WTC11 (cell line): Measurements from ENCODE around the gene HOXA7. TPM values are rescaled to one million over a fixed set of nuclear protein-coding genes. Genes with fewer than 3 reads are reported as not detected.
A peak's percentile ranks its signal among the peaks of the same experiment; 100 is the strongest.

Source experiments
- ATAC-seq: fragments of 200-7000 bp; cut with Tn5 transposase; 2 replicates; pipeline ENCODE4 v1.10.0; 2021; ENCODE audit warnings: mild to moderate bottlenecking, moderate library complexity
- CTCF ChIA-PET: fragments of 300-600 bp; sonication (Branson Sonifier 250); formaldehyde crosslinking; loops from one replicate; lab custom pipeline; 2021; ENCODE audit warnings: antibody characterized with exemption; lab: Charles Lee
- POLR2A ChIA-PET: fragments of 350-600 bp; sonication (Branson Sonifier 250); formaldehyde crosslinking; loops from one replicate; lab custom pipeline; 2021; ENCODE audit warnings: antibody characterized with exemption; lab: Charles Lee
- DNase-seq: peaks from one replicate; pipeline ENCODE4 v3.0.0; 2021; ENCODE audit warnings: low spot score
- H3K27ac Mint-ChIP-seq: 2 replicates; pipeline ENCODE4 v1.8.0; 2021; ENCODE audit warnings: mixed read lengths
- H3K27me3 Mint-ChIP-seq: 2 replicates; pipeline ENCODE4 v1.8.0; 2021; ENCODE audit warnings: low read depth, mild to moderate bottlenecking, moderate library complexity, mixed read lengths
- H3K36me3 Mint-ChIP-seq: 2 replicates; pipeline ENCODE4 v1.8.0; 2021; ENCODE audit warnings: mixed read lengths
- H3K4me1 Mint-ChIP-seq: 2 replicates; pipeline ENCODE4 v1.8.0; 2022; ENCODE audit warnings: mixed read lengths
- H3K4me3 Mint-ChIP-seq: 2 replicates; pipeline ENCODE4 v1.8.0; 2021; ENCODE audit warnings: mild to moderate bottlenecking, moderate library complexity, mixed read lengths
- H3K9me3 Mint-ChIP-seq: 2 replicates; pipeline ENCODE4 v1.8.0; 2021; ENCODE audit warnings: mixed read lengths
- FOXJ3 ChIP-seq: sonication (generic); formaldehyde crosslinking; IDR thresholded peaks from 2 replicates; pipeline ENCODE4 v1.9.0; 2021; ENCODE audit warnings: missing genetic modification reagents, mild to moderate bottlenecking, borderline replicate concordance
- JAZF1 ChIP-seq: fragments of 250-450 bp; sonication (Bioruptor Pico); IDR thresholded peaks from 2 replicates; pipeline ENCODE4 v1.9.0; 2021; ENCODE audit warnings: moderate library complexity, mild to moderate bottlenecking, inconsistent platforms
- JUN ChIP-seq: sonication (generic); formaldehyde crosslinking; IDR thresholded peaks from 2 replicates; pipeline ENCODE4 v1.8.0; 2023; ENCODE audit warnings: mild to moderate bottlenecking, missing genetic modification reagents
- MXD4 ChIP-seq: fragments of 250-450 bp; sonication (Bioruptor Pico); IDR thresholded peaks from 2 replicates; pipeline ENCODE4 v1.8.0; 2021; ENCODE audit warnings: mild to moderate bottlenecking, moderate library complexity, borderline replicate concordance
- NFATC4 ChIP-seq: fragments of 250-450 bp; sonication (Bioruptor Pico); IDR thresholded peaks from 2 replicates; pipeline ENCODE4 v1.9.0; 2021; ENCODE audit warnings: mild to moderate bottlenecking
- NR2C2 ChIP-seq: sonication (generic); formaldehyde crosslinking; IDR thresholded peaks from 2 replicates; pipeline ENCODE4 v1.8.0; 2022; ENCODE audit warnings: mild to moderate bottlenecking, missing genetic modification reagents
- TEAD4 ChIP-seq: sonication (generic); formaldehyde crosslinking; IDR thresholded peaks from 2 replicates; pipeline ENCODE4 v1.8.0; 2022; ENCODE audit warnings: mild to moderate bottlenecking, missing genetic modification reagents
- ZNF121 ChIP-seq: sonication (generic); formaldehyde crosslinking; IDR thresholded peaks from 2 replicates; pipeline ENCODE4 v1.8.0; 2023; ENCODE audit warnings: missing genetic modification reagents
- total RNA-seq: library from RNA; stranded (reverse); gene quantifications from 3 replicates; pipeline ENCODE4 v1.2.3, GENCODE V29; 2021
- TF ChIP-seq, protein P1 (sequence below): sonication (generic); formaldehyde crosslinking; conservative IDR thresholded peaks from 2 replicates; pipeline ENCODE4 v1.8.1; 2023; ENCODE audit warnings: mild to moderate bottlenecking, low read depth, missing genetic modification reagents, moderate library complexity
- TF ChIP-seq, protein P2 (sequence below): sonication (generic); formaldehyde crosslinking; IDR thresholded peaks from 2 replicates; pipeline ENCODE4 v1.8.1; 2023; ENCODE audit warnings: mild to moderate bottlenecking, moderate library complexity, missing genetic modification reagents
- TF ChIP-seq, protein P3 (sequence below): sonication (generic); formaldehyde crosslinking; IDR thresholded peaks from 2 replicates; pipeline ENCODE4 v1.8.1; 2022; ENCODE audit warnings: mild to moderate bottlenecking, missing genetic modification reagents, moderate library complexity, borderline replicate concordance
- TF ChIP-seq, protein P4 (sequence below): fragments of 250-450 bp; sonication (Bioruptor Pico); IDR thresholded peaks from 2 replicates; pipeline ENCODE4 v1.9.0; 2021; ENCODE audit warnings: moderate library complexity, mild to moderate bottlenecking, inconsistent platforms, borderline replicate concordance
- TF ChIP-seq, protein P5 (sequence below): sonication (generic); formaldehyde crosslinking; IDR thresholded peaks from 2 replicates; pipeline ENCODE4 v1.8.1; 2022; ENCODE audit warnings: missing genetic modification reagents, borderline replicate concordance
- TF ChIP-seq, protein P6 (sequence below): sonication (generic); formaldehyde crosslinking; IDR thresholded peaks from 2 replicates; pipeline ENCODE4 v1.8.0; 2023; ENCODE audit warnings: missing genetic modification reagents

Gene HOXA7
- total RNA-seq, 1 experiment from 2014 or later = not detected

DNA sequence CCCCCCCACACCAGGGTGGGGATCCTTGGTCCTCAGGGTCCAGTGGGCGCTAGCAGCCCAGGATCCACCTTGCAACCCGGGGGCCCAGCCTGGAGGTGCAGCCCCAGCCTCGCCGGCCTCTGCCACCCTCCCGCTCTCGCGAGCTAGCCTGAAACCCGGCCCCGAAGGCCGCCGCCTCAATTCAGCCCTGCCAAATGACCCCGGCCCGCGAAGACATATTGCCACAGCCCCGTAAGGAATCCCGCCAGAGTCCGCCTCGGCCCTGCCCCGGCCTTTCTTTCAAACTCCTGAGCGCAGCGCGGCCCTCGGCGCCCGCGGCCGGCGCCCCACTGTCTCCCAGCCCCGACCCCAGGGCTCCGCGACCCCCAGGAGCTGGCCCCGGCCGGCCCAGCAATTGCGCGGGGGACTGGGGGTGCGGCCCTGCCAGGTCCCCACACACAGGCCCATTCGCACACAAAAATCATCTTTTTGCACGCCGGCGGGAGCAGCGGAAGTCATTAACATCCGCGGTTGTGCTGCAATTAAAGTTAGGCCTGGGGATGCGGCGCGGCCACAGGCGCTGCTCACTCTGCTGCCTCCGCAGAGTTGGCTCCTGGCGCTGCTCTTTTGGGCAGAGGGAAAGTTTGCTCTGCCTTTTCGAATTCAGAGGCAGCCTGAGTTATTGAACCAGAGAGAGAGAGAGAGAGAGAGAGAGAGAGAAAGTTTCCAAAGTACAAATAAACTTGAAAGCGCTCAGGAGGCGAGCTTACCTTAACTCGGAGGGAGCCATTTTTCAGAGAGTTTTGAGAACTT is 16.9 kb downstream of the HOXA7 start:
- ATAC-seq = peak; percentile 27
- TF ChIP-seq FOXJ3 (CRISPR knock-in tag) = no peak
- TF ChIP-seq, protein P1, sequence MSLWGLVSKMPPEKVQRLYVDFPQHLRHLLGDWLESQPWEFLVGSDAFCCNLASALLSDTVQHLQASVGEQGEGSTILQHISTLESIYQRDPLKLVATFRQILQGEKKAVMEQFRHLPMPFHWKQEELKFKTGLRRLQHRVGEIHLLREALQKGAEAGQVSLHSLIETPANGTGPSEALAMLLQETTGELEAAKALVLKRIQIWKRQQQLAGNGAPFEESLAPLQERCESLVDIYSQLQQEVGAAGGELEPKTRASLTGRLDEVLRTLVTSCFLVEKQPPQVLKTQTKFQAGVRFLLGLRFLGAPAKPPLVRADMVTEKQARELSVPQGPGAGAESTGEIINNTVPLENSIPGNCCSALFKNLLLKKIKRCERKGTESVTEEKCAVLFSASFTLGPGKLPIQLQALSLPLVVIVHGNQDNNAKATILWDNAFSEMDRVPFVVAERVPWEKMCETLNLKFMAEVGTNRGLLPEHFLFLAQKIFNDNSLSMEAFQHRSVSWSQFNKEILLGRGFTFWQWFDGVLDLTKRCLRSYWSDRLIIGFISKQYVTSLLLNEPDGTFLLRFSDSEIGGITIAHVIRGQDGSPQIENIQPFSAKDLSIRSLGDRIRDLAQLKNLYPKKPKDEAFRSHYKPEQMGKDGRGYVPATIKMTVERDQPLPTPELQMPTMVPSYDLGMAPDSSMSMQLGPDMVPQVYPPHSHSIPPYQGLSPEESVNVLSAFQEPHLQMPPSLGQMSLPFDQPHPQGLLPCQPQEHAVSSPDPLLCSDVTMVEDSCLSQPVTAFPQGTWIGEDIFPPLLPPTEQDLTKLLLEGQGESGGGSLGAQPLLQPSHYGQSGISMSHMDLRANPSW (CRISPR knock-in tag) = no peak
- TF ChIP-seq, protein P2, sequence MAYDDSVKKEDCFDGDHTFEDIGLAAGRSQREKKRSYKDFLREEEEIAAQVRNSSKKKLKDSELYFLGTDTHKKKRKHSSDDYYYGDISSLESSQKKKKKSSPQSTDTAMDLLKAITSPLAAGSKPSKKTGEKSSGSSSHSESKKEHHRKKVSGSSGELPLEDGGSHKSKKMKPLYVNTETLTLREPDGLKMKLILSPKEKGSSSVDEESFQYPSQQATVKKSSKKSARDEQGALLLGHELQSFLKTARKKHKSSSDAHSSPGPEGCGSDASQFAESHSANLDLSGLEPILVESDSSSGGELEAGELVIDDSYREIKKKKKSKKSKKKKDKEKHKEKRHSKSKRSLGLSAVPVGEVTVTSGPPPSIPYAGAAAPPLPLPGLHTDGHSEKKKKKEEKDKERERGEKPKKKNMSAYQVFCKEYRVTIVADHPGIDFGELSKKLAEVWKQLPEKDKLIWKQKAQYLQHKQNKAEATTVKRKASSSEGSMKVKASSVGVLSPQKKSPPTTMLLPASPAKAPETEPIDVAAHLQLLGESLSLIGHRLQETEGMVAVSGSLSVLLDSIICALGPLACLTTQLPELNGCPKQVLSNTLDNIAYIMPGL (CRISPR knock-in tag) = no peak
- no peak for TF ChIP-seq TEAD4
- TF ChIP-seq NR2C2 (CRISPR knock-in tag) = no peak
- TF ChIP-seq, protein P3, sequence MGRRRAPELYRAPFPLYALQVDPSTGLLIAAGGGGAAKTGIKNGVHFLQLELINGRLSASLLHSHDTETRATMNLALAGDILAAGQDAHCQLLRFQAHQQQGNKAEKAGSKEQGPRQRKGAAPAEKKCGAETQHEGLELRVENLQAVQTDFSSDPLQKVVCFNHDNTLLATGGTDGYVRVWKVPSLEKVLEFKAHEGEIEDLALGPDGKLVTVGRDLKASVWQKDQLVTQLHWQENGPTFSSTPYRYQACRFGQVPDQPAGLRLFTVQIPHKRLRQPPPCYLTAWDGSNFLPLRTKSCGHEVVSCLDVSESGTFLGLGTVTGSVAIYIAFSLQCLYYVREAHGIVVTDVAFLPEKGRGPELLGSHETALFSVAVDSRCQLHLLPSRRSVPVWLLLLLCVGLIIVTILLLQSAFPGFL (CRISPR knock-in tag) = no peak
- TF ChIP-seq, protein P4, sequence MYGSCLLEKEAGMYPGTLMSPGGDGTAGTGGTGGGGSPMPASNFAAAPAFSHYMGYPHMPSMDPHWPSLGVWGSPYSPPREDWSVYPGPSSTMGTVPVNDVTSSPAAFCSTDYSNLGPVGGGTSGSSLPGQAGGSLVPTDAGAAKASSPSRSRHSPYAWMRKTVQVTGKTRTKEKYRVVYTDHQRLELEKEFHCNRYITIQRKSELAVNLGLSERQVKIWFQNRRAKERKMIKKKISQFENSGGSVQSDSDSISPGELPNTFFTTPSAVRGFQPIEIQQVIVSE = no peak
- TF ChIP-seq, protein P5, sequence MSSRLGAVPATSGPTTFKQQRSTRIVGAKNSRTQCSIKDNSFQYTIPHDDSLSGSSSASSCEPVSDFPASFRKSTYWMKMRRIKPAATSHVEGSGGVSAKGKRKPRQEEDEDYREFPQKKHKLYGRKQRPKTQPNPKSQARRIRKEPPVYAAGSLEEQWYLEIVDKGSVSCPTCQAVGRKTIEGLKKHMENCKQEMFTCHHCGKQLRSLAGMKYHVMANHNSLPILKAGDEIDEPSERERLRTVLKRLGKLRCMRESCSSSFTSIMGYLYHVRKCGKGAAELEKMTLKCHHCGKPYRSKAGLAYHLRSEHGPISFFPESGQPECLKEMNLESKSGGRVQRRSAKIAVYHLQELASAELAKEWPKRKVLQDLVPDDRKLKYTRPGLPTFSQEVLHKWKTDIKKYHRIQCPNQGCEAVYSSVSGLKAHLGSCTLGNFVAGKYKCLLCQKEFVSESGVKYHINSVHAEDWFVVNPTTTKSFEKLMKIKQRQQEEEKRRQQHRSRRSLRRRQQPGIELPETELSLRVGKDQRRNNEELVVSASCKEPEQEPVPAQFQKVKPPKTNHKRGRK (CRISPR knock-in tag) = no peak
- no peak for TF ChIP-seq JUN (CRISPR knock-in tag)
- no peak for TF ChIP-seq NFATC4
- no peak for TF ChIP-seq ZNF121 (CRISPR knock-in tag)
- TF ChIP-seq, protein P6, sequence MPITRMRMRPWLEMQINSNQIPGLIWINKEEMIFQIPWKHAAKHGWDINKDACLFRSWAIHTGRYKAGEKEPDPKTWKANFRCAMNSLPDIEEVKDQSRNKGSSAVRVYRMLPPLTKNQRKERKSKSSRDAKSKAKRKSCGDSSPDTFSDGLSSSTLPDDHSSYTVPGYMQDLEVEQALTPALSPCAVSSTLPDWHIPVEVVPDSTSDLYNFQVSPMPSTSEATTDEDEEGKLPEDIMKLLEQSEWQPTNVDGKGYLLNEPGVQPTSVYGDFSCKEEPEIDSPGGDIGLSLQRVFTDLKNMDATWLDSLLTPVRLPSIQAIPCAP (CRISPR knock-in tag) = no peak
- TF ChIP-seq JAZF1 (CRISPR knock-in tag) = no peak
- Mint-ChIP-seq H3K4me3 (peak overlapping the region; percentile 51), H3K36me3 (no peaks in the 10 kb centered on the region), H3K27ac (no peak overlapping the region), H3K4me1 (peaks cover 21% of the 10 kb centered on the region), H3K9me3 (no peaks in the 10 kb centered on the region), H3K27me3 (peaks cover 100% of the 10 kb centered on the region)
- ChIA-PET CTCF (interaction anchor here (0.6 to 1.5 kb wide), 3 partner anchors 40 to 458 kb away, joined by 3 to 4 read pairs (median 3); no protein-coding TSS in a partner anchor), POLR2A (no interaction called here)
- peak; percentile 43 for DNase-seq

DNA sequence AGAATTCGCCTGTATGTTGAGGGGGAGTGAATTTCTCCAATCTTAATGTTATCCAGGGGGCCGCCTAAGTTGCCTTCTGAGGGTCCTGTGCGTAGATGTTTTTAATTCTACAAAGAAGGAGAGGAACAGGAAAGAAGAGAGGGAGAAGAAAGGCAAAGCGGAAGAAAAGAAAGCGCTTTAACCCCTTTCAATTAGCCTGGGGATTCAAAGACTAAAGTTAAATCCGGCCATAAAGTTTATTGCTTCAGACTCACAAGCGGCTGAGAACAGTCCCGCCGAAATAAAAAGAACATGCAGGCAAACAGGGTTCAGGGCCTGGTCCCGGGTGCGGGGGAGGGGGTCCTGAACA is 17.5 kb downstream of the HOXA7 start:
- peak overlapping the region; percentile 35; the same call in 1 of the 2 replicates for H3K4me3 Mint-ChIP-seq
- ChIA-PET CTCF (interaction anchor here (0.6 kb wide), 1 partner anchor 101 kb away, joined by 3 read pairs; no protein-coding TSS in a partner anchor), POLR2A (no interaction called here)
- TF ChIP-seq MXD4 (no peak), JUN (CRISPR knock-in tag) (no peak)
- H3K4me1 Mint-ChIP-seq = peaks cover 21% of the 10 kb centered on the region
- peaks cover 100% of the 10 kb centered on the region for H3K27me3 Mint-ChIP-seq
- H3K36me3 Mint-ChIP-seq = no peaks in the 10 kb centered on the region; the same call in 1 of the 2 replicates
- no peaks in the 10 kb centered on the region for H3K9me3 Mint-ChIP-seq
- ATAC-seq (no peak), DNase-seq (no peak)
- H3K27ac Mint-ChIP-seq = no peak overlapping the region
